ENCODE measurements around the gene MYO7A.
A peak's percentile ranks its signal among the peaks of the same experiment; 100 is the strongest.

The MYO7A gene

GRCh38 chr11:77112641-77113381 lies 15.2 kb upstream of the MYO7A start:
- no peaks in the 10 kb centered on the region for H3K9me3 Mint-ChIP-seq
- no peak overlapping the region for H3K4me3 Mint-ChIP-seq
- H3K4me1 Mint-ChIP-seq: peaks cover 20% of the 10 kb centered on the region
- H3K27me3 Mint-ChIP-seq (ENCODE audit: low read depth): peaks cover 3% of the 10 kb centered on the region
- no peak overlapping the region for H3K27ac Mint-ChIP-seq
- TF ChIP-seq CTCF (IDR thresholded peaks at IDR 0.05; ENCODE audit: unreplicated experiment in 3 of 3): no peak
- peaks cover 5% of the 10 kb centered on the region for H3K36me3 Mint-ChIP-seq (ENCODE audit: low read depth)

- peaks cover 5% of the 10 kb centered on the region for H3K36me3 Mint-ChIP-seq (ENCODE audit: low read depth)
- no peaks in the 10 kb centered on the region for H3K27me3 Mint-ChIP-seq (ENCODE audit: low read depth)
- H3K9me3 Mint-ChIP-seq: no peaks in the 10 kb centered on the region
- H3K4me3 Mint-ChIP-seq: no peak overlapping the region
- H3K27ac Mint-ChIP-seq: no peak overlapping the region
- TF ChIP-seq CTCF (IDR thresholded peaks at IDR 0.05; ENCODE audit: unreplicated experiment in 3 of 3): peak; percentile 51 to 58 (median 53)
- peaks cover 13% of the 10 kb centered on the region for H3K4me1 Mint-ChIP-seq
These were observed 14.5 kb upstream of the MYO7A start for GRCh38 chr11:77113382-77114088.

GRCh38 chr11:77114089-77114463 lies 14.0 kb upstream of the MYO7A start:
- H3K27ac Mint-ChIP-seq: no peak overlapping the region
- H3K4me3 Mint-ChIP-seq: no peak overlapping the region
- no peak for TF ChIP-seq CTCF (IDR thresholded peaks at IDR 0.05; ENCODE audit: unreplicated experiment in 3 of 3)
- no peaks in the 10 kb centered on the region for H3K9me3 Mint-ChIP-seq
- H3K4me1 Mint-ChIP-seq: peaks cover 9% of the 10 kb centered on the region
- H3K27me3 Mint-ChIP-seq (ENCODE audit: low read depth): no peaks in the 10 kb centered on the region
- peaks cover 5% of the 10 kb centered on the region for H3K36me3 Mint-ChIP-seq (ENCODE audit: low read depth)

GRCh38 chr11:77115181-77115611 lies 12.8 kb upstream of the MYO7A start:
- Mint-ChIP-seq H3K9me3 (no peaks in the 10 kb centered on the region), H3K27me3 (ENCODE audit: low read depth) (no peaks in the 10 kb centered on the region), H3K4me1 (no peaks in the 10 kb centered on the region), H3K36me3 (ENCODE audit: low read depth) (peaks cover 6% of the 10 kb centered on the region), H3K27ac (no peak overlapping the region), H3K4me3 (no peak overlapping the region)
- peak in 1 of 3 experiments; percentile 15 for TF ChIP-seq CTCF (IDR thresholded peaks at IDR 0.05; ENCODE audit: unreplicated experiment in 3 of 3)

- no peaks in the 10 kb centered on the region for H3K4me1 Mint-ChIP-seq
- no peaks in the 10 kb centered on the region for H3K9me3 Mint-ChIP-seq
- no peak for TF ChIP-seq CTCF (IDR thresholded peaks at IDR 0.05; ENCODE audit: unreplicated experiment in 3 of 3)
- H3K27me3 Mint-ChIP-seq (ENCODE audit: low read depth): no peaks in the 10 kb centered on the region
- H3K4me3 Mint-ChIP-seq: no peak overlapping the region
- peaks cover 14% of the 10 kb centered on the region for H3K36me3 Mint-ChIP-seq (ENCODE audit: low read depth)
- H3K27ac Mint-ChIP-seq: no peak overlapping the region
These were observed 12.1 kb upstream of the MYO7A start for GRCh38 chr11:77115956-77116355.
